Measurements from ENCODE around the gene BCL11A.

GRCh38 chr2:60463249-60463648 lies 90.2 kb downstream of the BCL11A start:
- TF ChIP-seq POLR2A (IDR thresholded peaks at IDR 0.05; ENCODE audit: low read length) = no peak
- TF ChIP-seq GATA1 (IDR thresholded peaks at IDR 0.05; ENCODE audit: low read depth, low read length) = no peak

All from erythroblast (primary cell).